RWPE2 (cell line): ENCODE measurements around the gene GADD45B.

ENCODE experiments used
- ATAC-seq: fragments of 200-7000 bp; cut with Tn5 transposase; 3 replicates; pipeline ENCODE4 v1.9.1; 2021; ENCODE audit warnings: low read depth
- DNase-seq: peaks from one replicate; pipeline ENCODE4 v3.0.0-alpha.2; 2020; ENCODE audit warnings: low spot score
- H3K27ac ChIP-seq: fragments of 450-650 bp; 2 replicates; pipeline ENCODE4 v1.5.1; 2017; ENCODE audit warnings: mild to moderate bottlenecking; ENCODE audit not compliant: poor library complexity, severe bottlenecking
- H3K27me3 ChIP-seq: fragments of 250-450 bp; sonication (Bioruptor Pico); 2 replicates; pipeline ENCODE4 v1.5.1; 2021; ENCODE audit warnings: mild to moderate bottlenecking, moderate library complexity; ENCODE audit not compliant: insufficient read depth, poor library complexity, severe bottlenecking
- H3K36me3 ChIP-seq: fragments of 250-450 bp; sonication (Bioruptor Pico); 2 replicates; pipeline ENCODE4 v1.5.1; 2020; ENCODE audit warnings: low read depth, mild to moderate bottlenecking, moderate library complexity
- H3K4me1 ChIP-seq: fragments of 250-450 bp; sonication (Bioruptor Pico); 2 replicates; pipeline ENCODE4 v1.5.1; 2021; ENCODE audit warnings: mild to moderate bottlenecking, moderate library complexity; ENCODE audit not compliant: insufficient read depth, poor library complexity, severe bottlenecking
- H3K4me3 ChIP-seq: fragments of 250-450 bp; sonication (Bioruptor Pico); 2 replicates; pipeline ENCODE4 v1.5.1; 2021; ENCODE audit warnings: mild to moderate bottlenecking, moderate library complexity; ENCODE audit not compliant: severe bottlenecking
- H3K9me3 ChIP-seq: fragments of 250-450 bp; sonication (Bioruptor Pico); 2 replicates; pipeline ENCODE4 v1.5.1; 2021; ENCODE audit warnings: mild to moderate bottlenecking, moderate library complexity; ENCODE audit not compliant: severe bottlenecking
- TF ChIP-seq, protein P1 (sequence below): fragments of 450-650 bp; IDR thresholded peaks from one replicate; pipeline ENCODE4 v1.5.1; 2017; ENCODE audit warnings: mild to moderate bottlenecking, moderate library complexity; ENCODE audit not compliant: poor library complexity, severe bottlenecking

The GADD45B gene

DNA sequence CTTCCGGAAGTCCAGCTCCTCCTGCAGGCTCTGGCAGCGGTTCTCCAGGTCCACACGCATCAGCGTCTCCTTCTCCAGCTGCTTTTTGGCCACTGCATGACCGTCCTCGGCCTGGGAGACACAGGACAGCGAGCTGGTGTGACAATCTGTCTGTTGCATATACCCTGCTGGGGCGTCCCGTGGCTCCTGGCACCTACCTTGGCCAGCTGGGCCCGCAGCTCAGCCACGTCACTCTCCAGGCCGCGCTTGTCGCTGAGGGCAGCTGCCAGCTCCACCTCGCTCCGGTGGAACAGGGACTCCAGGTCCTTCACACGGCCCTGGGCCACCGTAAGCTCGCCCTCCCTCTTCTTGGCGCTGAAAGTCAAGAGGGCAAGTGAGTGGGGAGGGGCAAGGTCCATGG, 37.7 kb upstream of the GADD45B start:
- TF ChIP-seq, protein P1, sequence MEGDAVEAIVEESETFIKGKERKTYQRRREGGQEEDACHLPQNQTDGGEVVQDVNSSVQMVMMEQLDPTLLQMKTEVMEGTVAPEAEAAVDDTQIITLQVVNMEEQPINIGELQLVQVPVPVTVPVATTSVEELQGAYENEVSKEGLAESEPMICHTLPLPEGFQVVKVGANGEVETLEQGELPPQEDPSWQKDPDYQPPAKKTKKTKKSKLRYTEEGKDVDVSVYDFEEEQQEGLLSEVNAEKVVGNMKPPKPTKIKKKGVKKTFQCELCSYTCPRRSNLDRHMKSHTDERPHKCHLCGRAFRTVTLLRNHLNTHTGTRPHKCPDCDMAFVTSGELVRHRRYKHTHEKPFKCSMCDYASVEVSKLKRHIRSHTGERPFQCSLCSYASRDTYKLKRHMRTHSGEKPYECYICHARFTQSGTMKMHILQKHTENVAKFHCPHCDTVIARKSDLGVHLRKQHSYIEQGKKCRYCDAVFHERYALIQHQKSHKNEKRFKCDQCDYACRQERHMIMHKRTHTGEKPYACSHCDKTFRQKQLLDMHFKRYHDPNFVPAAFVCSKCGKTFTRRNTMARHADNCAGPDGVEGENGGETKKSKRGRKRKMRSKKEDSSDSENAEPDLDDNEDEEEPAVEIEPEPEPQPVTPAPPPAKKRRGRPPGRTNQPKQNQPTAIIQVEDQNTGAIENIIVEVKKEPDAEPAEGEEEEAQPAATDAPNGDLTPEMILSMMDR: no peak
- H3K27ac ChIP-seq: no peak overlapping the region
- no peaks in the 10 kb centered on the region for H3K27me3 ChIP-seq
- H3K9me3 ChIP-seq: no peaks in the 10 kb centered on the region
- no peak for ATAC-seq
- H3K4me3 ChIP-seq: no peak overlapping the region
- peaks cover 59% of the 10 kb centered on the region for H3K36me3 ChIP-seq
- no peak for DNase-seq
- H3K4me1 ChIP-seq: no peaks in the 10 kb centered on the region

DNA sequence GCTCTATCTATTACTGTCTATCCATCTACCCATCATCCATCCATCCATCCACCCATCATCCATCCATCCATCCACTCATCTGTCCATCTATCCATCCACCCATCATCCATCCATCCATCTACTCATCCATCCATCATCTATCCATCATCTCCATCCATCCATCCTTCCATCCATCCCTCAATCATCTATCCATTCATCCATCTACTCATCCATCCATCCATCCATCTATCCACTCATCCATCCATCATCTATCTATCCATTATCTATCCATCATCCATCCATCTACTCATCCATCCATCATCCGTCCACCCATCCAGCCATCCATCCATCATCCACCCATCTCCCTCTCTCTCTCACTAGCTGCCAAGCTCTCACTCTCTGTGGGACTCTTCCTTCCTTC, 35.4 kb upstream of the GADD45B start:
- H3K27me3 ChIP-seq: no peaks in the 10 kb centered on the region
- ATAC-seq (no peak), DNase-seq (no peak)
- no peak overlapping the region for H3K27ac ChIP-seq
- no peaks in the 10 kb centered on the region for H3K4me1 ChIP-seq
- no peak overlapping the region for H3K4me3 ChIP-seq
- peaks cover 52% of the 10 kb centered on the region for H3K36me3 ChIP-seq
- TF ChIP-seq, protein P1: no peak
- H3K9me3 ChIP-seq: no peaks in the 10 kb centered on the region

DNA sequence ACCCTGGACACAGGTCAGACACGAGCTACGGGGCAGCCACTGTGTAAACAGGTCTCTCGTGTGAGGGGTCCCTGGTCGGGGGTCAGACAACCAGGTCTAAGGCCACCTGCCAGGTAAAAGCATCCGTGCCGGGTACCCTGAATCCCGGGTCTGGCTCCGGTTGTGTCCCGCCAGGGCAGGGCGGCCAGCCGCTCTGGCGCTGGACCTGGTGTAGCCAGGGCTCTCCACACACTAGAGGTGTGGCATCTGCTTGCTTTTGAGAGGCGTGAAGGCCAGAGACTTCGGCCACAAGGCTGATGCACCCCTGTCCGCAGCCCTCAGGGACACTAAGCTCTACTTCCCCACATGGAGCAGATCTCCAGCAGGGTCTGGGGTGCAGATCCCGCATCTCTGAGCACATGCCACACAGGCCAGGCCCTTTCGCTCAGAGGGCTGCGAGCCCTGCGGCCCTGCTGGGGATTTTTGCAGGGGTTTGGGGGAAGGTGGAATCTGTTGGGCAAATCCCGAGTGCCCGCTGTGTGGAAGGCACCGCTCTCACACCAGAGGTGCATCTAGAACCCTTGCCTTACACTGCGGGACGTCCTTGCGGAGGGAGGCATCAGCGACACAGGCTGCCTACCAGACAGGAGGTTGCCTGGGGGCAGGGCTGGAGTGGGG, 34.7 kb upstream of the GADD45B start:
- no peaks in the 10 kb centered on the region for H3K9me3 ChIP-seq
- no peak overlapping the region for H3K27ac ChIP-seq
- ATAC-seq: no peak
- DNase-seq: no peak
- TF ChIP-seq, protein P1: no peak
- H3K4me3 ChIP-seq: no peak overlapping the region
- no peaks in the 10 kb centered on the region for H3K4me1 ChIP-seq
- H3K27me3 ChIP-seq: no peaks in the 10 kb centered on the region
- H3K36me3 ChIP-seq: peaks cover 46% of the 10 kb centered on the region

DNA sequence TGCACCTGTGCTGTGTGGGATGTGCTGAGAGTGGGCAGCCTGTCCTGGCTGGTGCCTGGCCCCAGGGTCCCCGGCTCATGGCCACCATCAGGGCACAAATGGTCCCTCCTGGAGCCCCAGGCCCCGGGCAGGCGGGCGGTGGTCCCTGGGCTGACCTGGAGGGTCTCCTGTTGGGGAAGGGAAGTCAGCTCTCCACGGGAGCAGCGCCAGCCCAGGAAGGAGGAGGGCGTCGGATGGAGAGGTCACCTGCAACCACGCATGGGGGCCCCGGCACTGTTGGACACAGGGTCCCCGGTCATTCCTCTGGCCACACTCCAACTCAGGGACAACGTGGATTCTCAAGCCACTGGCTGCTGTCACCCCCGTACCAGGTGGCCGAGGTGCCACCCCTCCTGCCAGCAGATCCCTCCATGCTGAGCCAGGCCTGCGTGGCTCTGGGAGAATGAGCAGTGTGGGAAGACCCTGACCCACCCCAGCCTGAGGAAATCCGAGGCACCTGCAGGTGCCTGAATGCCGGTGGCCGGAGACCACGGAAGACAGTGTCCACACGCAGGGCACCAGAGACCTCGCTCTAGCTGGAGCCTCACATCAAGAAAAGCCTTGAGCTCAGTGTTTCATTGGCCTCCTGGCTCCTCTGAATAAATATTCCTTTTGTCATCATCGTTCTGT, 32.7 kb upstream of the GADD45B start:
- Histone ChIP-seq H3K27ac (no peak overlapping the region), H3K36me3 (peaks cover 38% of the 10 kb centered on the region), H3K9me3 (no peaks in the 10 kb centered on the region), H3K4me1 (no peaks in the 10 kb centered on the region), H3K4me3 (no peak overlapping the region), H3K27me3 (no peaks in the 10 kb centered on the region)
- DNase-seq (no peak), ATAC-seq (no peak)
- TF ChIP-seq, protein P1: no peak

DNA sequence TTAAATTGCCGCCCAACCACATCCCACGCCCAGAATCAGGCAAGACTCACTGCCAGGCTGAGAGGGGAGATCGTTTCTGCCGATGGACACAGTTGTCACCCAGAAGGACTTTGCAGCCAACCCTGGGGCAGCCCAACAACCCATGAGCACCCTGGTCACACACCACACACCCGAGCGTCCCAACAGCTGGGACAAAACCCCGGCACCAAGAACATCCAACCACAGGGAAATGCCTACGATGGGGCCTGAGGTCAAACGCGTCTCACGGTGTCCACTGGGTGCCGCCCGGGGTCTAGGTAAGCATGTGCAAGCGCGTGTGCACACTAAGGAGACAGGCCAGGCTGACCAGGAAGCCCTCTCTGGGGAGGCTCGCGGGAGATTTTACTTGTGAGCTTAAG, 32.1 kb upstream of the GADD45B start:
- DNase-seq (no peak), ATAC-seq (no peak)
- no peaks in the 10 kb centered on the region for H3K27me3 ChIP-seq
- H3K36me3 ChIP-seq: peaks cover 33% of the 10 kb centered on the region
- no peaks in the 10 kb centered on the region for H3K9me3 ChIP-seq
- H3K4me3 ChIP-seq: no peak overlapping the region
- H3K27ac ChIP-seq: no peak overlapping the region
- TF ChIP-seq, protein P1: no peak
- no peaks in the 10 kb centered on the region for H3K4me1 ChIP-seq
